ENCODE measurements around the gene KLKB1.
"Not testable (repeated sequence)": the region's sequence is repeated elsewhere in the genome, so short reads cannot be mapped to it uniquely, and the experiment has no call there.

Gene KLKB1

DNA sequence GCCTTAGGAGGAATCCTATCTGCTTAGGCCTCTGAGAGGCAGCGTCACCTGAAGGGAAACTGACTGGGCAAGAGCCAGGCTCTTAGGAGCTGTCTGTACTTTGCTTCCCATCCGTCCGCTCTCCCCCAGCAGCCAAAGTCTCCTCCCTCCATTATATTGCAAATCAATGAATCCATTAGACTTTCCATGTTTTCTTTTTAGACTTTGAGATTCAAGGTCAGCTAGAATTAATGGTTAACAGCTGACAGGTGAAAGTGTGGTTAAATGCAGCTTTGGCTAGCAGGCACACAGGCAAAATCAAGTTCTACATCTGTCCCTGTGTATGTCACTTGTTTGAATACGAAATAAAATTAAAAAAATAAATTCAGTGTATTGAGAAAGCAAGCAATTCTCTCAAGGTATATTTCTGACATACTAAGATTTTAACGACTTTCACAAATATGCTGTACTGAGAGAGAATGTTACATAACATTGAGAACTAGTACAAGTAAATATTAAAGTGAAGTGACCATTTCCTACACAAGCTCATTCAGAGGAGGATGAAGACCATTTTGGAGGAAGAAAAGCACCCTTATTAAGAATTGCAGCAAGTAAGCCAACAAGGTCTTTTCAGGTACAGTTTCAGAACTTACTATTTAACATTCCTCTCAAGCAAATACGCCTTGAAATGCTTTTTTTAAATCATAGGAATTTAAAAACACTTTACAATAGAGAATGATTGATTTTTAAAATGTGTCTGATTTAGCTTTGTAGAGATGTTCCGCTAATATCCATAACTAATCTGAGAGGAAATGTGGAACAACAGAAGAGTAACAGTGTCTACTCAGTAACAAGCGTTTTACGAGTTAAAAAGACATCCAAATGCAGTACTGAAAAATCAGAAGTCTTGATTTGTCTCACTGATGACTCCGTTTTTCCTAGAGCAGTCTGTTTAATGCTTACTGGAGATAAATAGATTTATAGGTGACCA, 38.7 kb downstream of the KLKB1 start, which contains the start of gene F11:
F11 (plus strand) TSS at position 507 of the 970 bp plus-strand sequence. CDS start 948 bp downstream, outside the sequence.
- DNase-seq: no peak

DNA sequence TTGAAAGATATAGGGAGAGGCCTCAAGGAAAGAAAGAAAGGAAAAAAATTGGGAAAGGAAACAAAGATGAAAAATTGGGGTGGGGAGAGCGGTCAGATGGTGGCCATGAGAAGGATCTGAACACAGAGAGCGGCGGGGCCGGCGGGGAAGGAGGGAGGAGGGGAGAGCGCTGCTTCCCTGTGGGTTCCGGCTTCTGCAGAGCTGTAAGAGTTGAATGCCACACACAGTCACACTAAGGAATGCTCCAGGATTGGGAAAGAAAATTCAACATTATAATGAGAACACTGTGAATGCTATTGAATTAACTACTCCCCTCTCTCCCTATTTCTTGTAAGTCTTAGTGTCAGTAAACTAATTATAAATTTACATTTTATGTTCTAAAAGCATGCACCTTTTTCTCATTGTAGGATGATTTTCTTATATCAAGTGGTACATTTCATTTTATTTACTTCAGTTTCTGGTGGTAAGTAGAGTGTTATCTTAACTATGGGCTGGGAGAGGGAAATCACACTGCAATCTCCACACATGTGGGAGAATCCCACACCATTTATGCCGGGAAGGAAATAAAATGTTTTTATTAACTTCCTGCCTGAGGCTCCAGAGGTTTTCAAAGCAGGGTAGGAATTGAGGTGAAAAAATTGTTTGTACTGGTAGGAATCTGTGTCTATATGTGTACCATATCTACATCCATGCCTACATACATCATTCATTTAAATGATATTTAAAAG, 39.6 kb downstream of the KLKB1 start:
- no peak for DNase-seq

DNA sequence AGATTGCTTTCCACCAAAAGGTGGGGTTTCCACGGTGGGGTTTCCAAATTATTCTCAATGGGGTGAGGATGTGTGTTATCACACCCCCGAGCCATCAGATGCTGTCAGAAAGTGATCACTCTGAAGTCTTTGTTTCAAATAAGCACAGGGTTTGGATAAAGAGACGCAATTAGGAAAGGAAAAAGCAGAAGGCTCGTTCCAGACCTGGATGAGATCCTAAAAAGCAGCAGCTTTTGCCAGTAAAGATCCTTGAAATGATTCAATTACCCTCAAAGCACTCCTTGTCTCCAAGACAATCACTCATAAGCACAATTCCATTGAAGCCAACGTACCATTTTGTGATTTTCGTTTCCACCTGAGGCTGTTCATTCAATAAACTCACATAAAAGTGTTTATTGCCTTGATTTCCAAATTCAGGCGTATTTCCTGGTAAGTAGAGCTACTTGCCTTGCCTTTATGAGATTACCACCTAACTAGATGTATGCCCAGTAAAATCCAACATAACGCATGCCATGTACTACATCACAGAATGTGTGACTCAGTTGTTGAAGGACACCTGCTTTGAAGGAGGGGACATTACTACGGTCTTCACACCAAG, 43.9 kb downstream of the KLKB1 start:
- DNase-seq: no peak

DNA sequence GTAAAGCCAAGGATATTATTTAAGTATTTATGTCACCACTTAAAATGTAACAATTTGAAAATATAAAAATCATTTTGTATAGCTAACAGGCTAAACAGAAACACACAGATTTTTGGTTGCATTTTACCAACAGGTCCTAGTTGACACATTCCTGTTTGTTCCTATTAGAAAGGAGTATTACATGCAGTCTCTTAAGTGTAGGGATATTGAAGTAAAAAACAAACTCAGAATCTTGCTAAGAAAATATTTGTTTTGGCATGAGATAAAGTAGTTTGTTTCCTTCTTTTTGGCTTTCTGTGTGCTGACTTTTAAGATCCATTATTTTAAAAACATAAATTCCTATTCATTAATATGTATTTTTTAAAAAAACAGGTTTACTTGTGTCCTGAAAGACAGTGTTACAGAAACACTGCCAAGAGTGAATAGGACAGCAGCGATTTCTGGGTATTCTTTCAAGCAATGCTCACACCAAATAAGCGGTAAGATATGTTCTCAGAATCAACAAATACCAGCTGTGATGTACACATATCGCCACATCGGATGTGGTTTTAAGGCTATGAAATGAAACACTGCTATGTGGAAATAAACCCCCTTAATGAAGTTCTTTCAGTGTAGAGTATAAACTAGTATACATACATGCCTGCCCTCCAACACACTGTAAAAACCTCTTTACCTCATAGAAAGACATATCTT, 45.5 kb downstream of the KLKB1 start:
- DNase-seq: no peak

DNA sequence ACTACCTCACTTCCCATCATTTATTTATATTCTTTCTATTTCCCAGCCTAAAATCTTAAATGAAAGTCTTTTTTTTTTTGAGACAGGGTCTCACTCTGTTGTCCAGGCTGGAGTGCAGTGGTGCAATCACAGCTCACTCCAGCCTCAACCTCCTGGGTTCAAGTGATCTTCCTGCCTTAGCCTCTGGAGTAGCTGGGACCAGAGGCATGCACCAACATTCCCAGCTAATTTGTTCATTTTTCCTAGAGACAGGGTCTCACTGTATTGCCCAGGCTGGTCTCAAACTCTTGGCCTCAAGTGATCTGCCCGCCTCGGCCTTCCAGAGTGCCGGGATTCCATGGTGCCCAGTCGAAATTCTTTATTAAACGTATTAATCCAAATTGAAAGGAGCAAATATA, 46.1 kb downstream of the KLKB1 start:
- DNase-seq: not testable (repeated sequence)

DNA sequence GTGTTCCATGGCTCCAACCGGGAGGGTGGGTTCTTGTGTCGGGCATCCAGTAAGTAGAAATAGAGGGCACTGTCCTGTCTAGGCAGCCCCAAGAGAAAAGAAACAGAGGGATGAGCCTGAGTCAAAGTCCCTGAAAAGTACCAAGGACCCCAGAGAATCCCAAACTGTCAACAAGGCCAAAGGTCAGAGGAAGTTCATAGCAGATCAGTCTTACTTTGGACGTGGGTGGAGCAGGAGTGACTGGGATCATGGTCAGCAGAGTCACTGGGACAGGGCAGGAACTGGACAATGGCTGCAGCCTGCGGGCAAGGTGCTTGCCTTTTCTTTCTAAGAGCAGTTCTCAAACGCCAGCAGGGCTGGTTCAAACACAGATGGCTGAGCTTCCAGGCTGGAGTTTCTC, 56.0 kb downstream of the KLKB1 start:
- DNase-seq: no peak

DNA sequence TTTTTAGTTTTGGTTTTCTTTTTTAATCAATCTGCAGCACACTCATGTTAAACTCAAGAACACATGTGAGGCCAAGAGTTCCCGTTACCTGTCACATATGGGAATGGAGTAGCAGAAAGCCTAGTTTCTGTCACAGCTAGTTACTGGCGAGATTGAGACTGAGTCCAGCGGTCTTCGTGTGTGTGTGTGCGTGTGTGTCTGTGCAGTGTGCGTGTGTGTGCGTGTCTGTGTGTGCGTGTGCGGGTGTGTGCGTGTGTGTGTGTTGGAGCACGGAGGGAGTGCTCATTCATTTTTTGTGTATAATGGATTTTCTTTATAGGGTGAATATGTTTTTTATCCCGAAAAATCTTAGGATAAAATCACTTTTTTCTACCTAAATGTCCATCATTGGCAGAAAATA, 57.8 kb downstream of the KLKB1 start:
- no peak for DNase-seq

- no peak for DNase-seq
These were observed 59.3 kb downstream of the KLKB1 start for GRCh38 chr4:186286581-186286980.

- no peak for DNase-seq
These were observed 64.1 kb downstream of the KLKB1 start for GRCh38 chr4:186291256-186291890.

- DNase-seq: no peak
These were observed 66.9 kb downstream of the KLKB1 start for GRCh38 chr4:186294160-186294559.

DNA sequence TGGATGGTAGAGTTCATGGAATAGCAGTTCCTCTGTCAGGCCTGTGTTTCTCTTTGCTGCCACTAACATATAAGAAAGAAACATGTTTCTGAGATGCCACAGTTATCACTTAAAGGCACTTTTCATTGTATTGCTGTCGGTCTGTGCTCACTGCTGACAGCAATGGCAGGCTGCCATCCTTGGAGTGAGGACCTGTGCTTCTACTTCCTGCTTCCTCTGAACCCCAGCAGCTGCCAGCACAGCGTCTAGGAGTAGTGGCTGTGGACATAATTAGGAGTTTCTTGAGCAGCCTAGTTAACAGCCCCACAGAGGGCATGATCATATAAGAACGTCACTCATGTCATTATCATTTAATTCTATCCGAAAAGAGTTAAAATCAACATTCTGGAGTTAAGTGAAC, 69.2 kb downstream of the KLKB1 start:
- DNase-seq: no peak

GRCh38 chr4:186297013-186297645, 69.8 kb downstream of the KLKB1 start:
- DNase-seq: no peak

GRCh38 chr4:186298031-186298647, 70.8 kb downstream of the KLKB1 start:
- DNase-seq: no peak

GRCh38 chr4:186299291-186299690, 72.0 kb downstream of the KLKB1 start:
- DNase-seq: no peak

DNA sequence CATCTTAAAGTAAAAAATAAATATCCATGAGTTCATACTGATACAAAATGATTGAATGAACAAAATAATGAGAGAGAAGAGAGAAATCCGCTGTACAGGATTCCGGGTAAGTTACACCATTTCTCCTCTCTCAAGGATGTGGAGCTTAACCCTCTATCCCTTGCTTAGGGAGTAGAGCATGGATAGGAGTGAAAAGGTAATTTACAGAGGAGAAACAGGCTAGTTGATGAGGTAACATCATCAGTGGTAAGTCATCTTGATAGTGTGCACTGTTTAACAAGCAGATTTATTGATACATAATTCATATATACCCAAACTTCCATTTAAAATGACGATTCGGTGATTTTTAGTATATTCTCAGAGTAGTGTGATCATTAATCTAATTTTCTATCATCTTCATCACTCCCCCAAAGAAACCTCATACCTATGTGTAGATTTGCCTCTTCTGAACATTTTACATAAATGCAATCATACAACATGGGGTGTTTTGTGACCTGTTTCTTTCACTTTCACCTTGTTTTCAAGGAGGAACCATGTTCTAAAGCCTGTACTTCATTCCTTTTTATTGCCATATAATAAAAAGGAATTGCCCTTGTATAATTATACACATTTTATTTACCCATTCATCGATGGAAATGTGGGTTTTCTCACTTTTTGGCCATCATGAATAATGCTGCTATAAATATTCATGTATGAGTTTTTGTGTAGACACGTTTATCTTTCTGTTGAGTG, 73.5 kb downstream of the KLKB1 start:
- no peak for DNase-seq

- no peak for DNase-seq
These were observed 76.9 kb downstream of the KLKB1 start for GRCh38 chr4:186304216-186304615.

- no peak for DNase-seq
These were observed 77.7 kb downstream of the KLKB1 start for GRCh38 chr4:186304866-186305505.

DNA sequence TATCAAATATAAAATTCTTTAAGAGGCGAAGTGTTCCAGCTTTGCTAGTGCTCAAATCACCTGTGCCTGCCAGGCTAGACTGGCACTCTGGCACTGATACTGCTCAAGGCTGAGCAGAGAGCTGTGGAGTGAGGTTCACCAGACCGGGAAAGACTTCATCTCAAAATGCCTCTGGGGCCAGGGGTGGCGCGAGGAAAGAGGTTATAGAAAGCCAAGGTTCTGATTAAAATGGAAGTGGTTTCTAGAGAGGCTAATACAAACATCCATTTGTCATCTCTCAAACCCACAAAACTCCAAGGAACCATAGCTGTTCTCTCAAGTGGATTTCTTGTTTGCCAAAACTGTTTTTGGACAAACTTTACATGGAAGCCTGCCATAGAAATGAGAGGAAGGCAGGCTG, 80.2 kb downstream of the KLKB1 start:
- DNase-seq: no peak

GRCh38 chr4:186307916-186308315, 80.6 kb downstream of the KLKB1 start:
- DNase-seq: no peak
